Spleen (tissue), 11 donors: ENCODE data around the gene ZBTB7C. TPM values are rescaled to one million over a fixed set of nuclear protein-coding genes. Genes with fewer than 3 reads are reported as not detected.

Experiments used
- DNase-seq: peaks from one replicate; pipeline ENCODE4 v3.0.0-alpha.2; 2020
- H3K27ac ChIP-seq, 8 donors: fragments of 200-600 bp; sonication (generic) in 7 of 8; 1 replicate in 4 of 8; 2 replicates in 4 of 8; pipeline versions ENCODE4 v1.5.0 to v1.8.0; 2016 to 2021; ENCODE audit warnings: inconsistent platforms in 4 of 8, mild to moderate bottlenecking in 4 of 8, moderate library complexity in 1 of 8
- H3K27me3 ChIP-seq, 7 donors: fragments of 200-600 bp; sonication (generic) in 6 of 7; replicated peaks in 1 of 7; 1 replicate in 4 of 7; 2 replicates in 3 of 7; pipeline versions ENCODE4 v1.5.0 to v1.8.0; 2016 to 2021; ENCODE audit warnings: inconsistent platforms in 3 of 7, mild to moderate bottlenecking in 1 of 7
- H3K36me3 ChIP-seq, 6 donors: fragments of 200-600 bp; sonication (generic) in 5 of 6; 1 replicate in 4 of 6; 2 replicates in 2 of 6; pipeline versions ENCODE4 v1.5.0 to v1.8.0; 2016 to 2021; ENCODE audit warnings: inconsistent platforms in 2 of 6
- H3K4me1 ChIP-seq, 6 donors: fragments of 200-600 bp; sonication (generic) in 5 of 6; 1 replicate in 3 of 6; 2 replicates in 3 of 6; pipeline versions ENCODE4 v1.5.0 to v1.8.0; 2016 to 2021; ENCODE audit warnings: inconsistent platforms in 3 of 6
- H3K4me3 ChIP-seq, 8 donors: fragments of 200-600 bp; sonication (generic) in 7 of 8; 1 replicate in 4 of 8; 2 replicates in 4 of 8; pipeline versions ENCODE4 v1.5.0 to v1.8.0; 2016 to 2021; ENCODE audit warnings: inconsistent platforms in 4 of 8, mild to moderate bottlenecking in 4 of 8, moderate library complexity in 2 of 8
- H3K9me3 ChIP-seq, 8 donors: fragments of 200-600 bp; sonication (generic) in 7 of 8; 1 replicate in 4 of 8; 2 replicates in 4 of 8; pipeline versions ENCODE4 v1.5.0 to v1.8.0; 2016 to 2021; ENCODE audit warnings: inconsistent platforms in 4 of 8
- CTCF ChIP-seq, 11 experiments: fragments of 200-600 bp in 7 of 11; fragments of 450-650 bp in 4 of 11; sonication (generic) in 4 of 11; IDR thresholded peaks in 8 of 11; conservative IDR thresholded peaks in 3 of 11; 1 replicate in 7 of 11; 2 replicates in 4 of 11; pipeline versions ENCODE4 v1.4.0 to v1.8.0; 2016 to 2021; ENCODE audit warnings: antibody characterized with exemption in 11 of 11, inconsistent platforms in 4 of 11, mild to moderate bottlenecking in 1 of 11
- POLR2A ChIP-seq, 3 donors: fragments of 450-650 bp; IDR thresholded peaks; one replicate each; pipeline ENCODE4 v1.5.1; 2017; ENCODE audit warnings: antibody characterized with exemption in 3 of 3, mild to moderate bottlenecking in 1 of 3
- POLR2AphosphoS5 ChIP-seq, 3 donors: sonication (generic); formaldehyde crosslinking; IDR thresholded peaks; one replicate each; pipeline ENCODE4 v1.5.1; 2017; ENCODE audit warnings: antibody characterized with exemption in 3 of 3
- WGBS, 5 donors: extraction: QIAGEN DNeasy Blood & Tissue Kit in 3 of 5; methylation state at CpG; one replicate each; pipeline versions ENCODE4 v1.1.5 to v1.1.7; 2013 to 2018; 5-methylcytosine and 5-hydroxymethylcytosine counted together
- intact Hi-C: fragments of 100-400 bp; cut with DNase I; formaldehyde crosslinking; loops from one replicate; pipeline ENCODE4 v1.15.0; 2023; ENCODE audit warnings: low total_unique reads
- polyA plus RNA-seq, 3 donors: library from polyadenylated mRNA; stranded (reverse); fragments of 200-250 nt; gene quantifications; one replicate each; pipeline ENCODE4 v1.2.1, GENCODE V29; 2013
- total RNA-seq, 7 donors: library from RNA; depleted of rRNA in 3 of 7; stranded (reverse); fragments of >200 nt in 3 of 7; fragmentation: NEBNext Ultra II Directional in 4 of 7; extraction: Animal tissue kit (Norgen Biotek cat#: 25700) in 4 of 7; gene quantifications; one replicate each; pipeline versions ENCODE4 v1.1.0 to v1.2.1, GENCODE V29; 2016 to 2021
- donor health status: healthy with polysubstance abuse.
- donor health status: DM: no; HTN: no; CAD: no; lungs with moderate emphysema.
- donor health status: DM: no; HTN: no; CAD: no.
- donor health status: Bipolar disorder and iron deficiency.
- donor health status: healthy.
- donor health status: DM: no; HTN: no; CAD: no.
- donor health status: DM: yes; HTN: yes; CAD: no.

ZBTB7C gene
- total and polyA plus RNA-seq, 10 donors = 1.00 to 64.2 (median 18.8) TPM

DNA sequence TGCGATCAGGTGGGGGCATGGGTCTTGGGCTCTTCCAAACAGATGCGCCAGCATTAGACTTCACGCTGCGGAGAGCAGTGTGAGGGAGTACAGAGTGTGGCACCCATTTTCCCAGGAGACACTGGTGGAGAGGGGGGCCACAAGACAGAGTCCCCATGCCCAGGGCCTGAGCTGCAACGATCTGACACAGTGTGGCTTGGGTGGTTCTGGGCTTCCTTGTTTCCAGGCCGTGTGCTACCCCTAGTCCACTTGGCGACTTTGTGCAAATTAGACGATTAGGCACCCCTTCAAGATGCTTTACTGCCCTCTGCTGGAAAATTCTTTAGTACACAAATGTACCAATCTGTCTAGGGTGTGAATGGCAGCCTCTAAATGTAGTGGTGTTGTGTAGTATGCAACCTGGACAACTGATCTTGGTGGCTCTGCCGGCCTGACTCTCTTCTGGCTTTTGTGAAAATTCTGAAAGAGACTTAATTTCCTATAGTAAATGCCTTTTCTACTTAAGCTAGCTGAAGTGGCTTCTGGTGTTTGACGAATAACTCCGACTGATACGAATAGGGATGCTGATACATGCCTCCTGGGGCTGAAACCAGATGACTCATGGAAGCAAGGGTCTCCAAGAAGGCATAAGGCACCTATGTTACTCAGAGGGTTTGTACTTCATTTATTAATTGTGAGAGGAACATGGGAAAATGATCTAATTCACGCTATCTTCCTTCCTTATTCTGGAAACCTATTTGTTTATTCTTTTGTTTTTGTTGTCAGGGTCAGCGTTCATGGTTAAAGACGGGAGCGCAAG is 386.5 kb downstream of the ZBTB7C start:
- Histone ChIP-seq H3K27me3 (peaks cover 0 to 33% (median 0%) of the 10 kb centered on the region in 7 donors), H3K36me3 (no peaks in the 10 kb centered on the region), H3K4me1 (peaks cover 5 to 66% (median 34%) of the 10 kb centered on the region in 6 donors), H3K9me3 (no peaks in the 10 kb centered on the region), H3K4me3 (no peak overlapping the region), H3K27ac (peak overlapping the region in 5 of 8 donors; percentile 55 to 71 (median 68))
- no peak for DNase-seq
- WGBS, 5 donors = 52 to 63% (median 61%) methylated on average over 12 to 16 of the region's 16 CpGs
- intact Hi-C loops = loop anchor here (5.0 kb wide), 1 partner anchor 250 kb away; no protein-coding TSS in a partner anchor
- no peak for TF ChIP-seq POLR2A (IDR thresholded peaks at IDR 0.05)
- TF ChIP-seq CTCF (IDR thresholded peaks at IDR 0.05 in 8 of 11, conservative IDR thresholded peaks at IDR 0.05 in 3 of 11) = peak in 10 of 11 experiments; percentile 11 to 68 (median 52)

DNA sequence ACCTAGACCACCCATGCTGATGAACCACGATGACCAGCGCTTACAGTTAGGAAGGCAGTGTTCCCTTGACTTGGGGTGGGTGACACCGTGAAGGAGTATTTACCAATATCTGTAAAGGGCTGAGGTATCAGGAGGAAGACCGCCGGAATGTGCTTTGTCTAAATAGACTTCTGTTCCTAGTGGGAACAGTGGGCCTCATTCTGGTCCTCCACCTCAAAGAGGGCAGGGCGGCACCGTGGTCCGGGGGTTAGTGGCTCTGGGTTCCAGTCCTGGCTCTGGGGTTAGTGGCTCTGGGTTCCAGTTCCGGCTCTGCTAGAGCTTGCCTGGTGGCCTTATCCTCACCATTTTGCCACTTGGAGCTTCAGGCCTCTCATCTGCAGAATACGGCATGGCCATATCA is 387.2 kb downstream of the ZBTB7C start:
- H3K27me3 ChIP-seq = peaks cover 0 to 39% (median 0%) of the 10 kb centered on the region in 7 donors
- 87 to 96% (median 92%) methylated on average over 10 of the region's 10 CpGs for WGBS, 5 donors
- no peak for TF ChIP-seq POLR2A (IDR thresholded peaks at IDR 0.05)
- TF ChIP-seq CTCF (IDR thresholded peaks at IDR 0.05 in 8 of 11, conservative IDR thresholded peaks at IDR 0.05 in 3 of 11) = no peak
- TF ChIP-seq POLR2AphosphoS5 (IDR thresholded peaks at IDR 0.05) = no peak
- H3K4me3 ChIP-seq = no peak overlapping the region
- intact Hi-C loops = loop anchor here (5.0 kb wide), 1 partner anchor 250 kb away; no protein-coding TSS in a partner anchor
- DNase-seq = no peak
- H3K36me3 ChIP-seq = no peaks in the 10 kb centered on the region
- no peaks in the 10 kb centered on the region for H3K9me3 ChIP-seq
- H3K4me1 ChIP-seq = peaks cover 5 to 59% (median 27%) of the 10 kb centered on the region in 6 donors
- H3K27ac ChIP-seq = no peak overlapping the region

- WGBS, 5 donors = 51 to 56% (median 52%) methylated on average over 5 of the region's 5 CpGs
- H3K4me3 ChIP-seq = no peak overlapping the region
- peaks cover 0 to 39% (median 0%) of the 10 kb centered on the region in 7 donors for H3K27me3 ChIP-seq
- H3K36me3 ChIP-seq = no peaks in the 10 kb centered on the region
- no peak overlapping the region for H3K27ac ChIP-seq
- peaks cover 4 to 53% (median 21%) of the 10 kb centered on the region in 6 donors for H3K4me1 ChIP-seq
- TF ChIP-seq POLR2A (IDR thresholded peaks at IDR 0.05) (no peak), POLR2AphosphoS5 (IDR thresholded peaks at IDR 0.05) (no peak), CTCF (IDR thresholded peaks at IDR 0.05 in 8 of 11, conservative IDR thresholded peaks at IDR 0.05 in 3 of 11) (no peak)
- no peak for DNase-seq
- H3K9me3 ChIP-seq = no peaks in the 10 kb centered on the region
- intact Hi-C loops = loop anchor here (5.0 kb wide), 1 partner anchor 249 kb away; no protein-coding TSS in a partner anchor
Observed at GRCh38 chr18:48021273-48021914, 387.8 kb downstream of the ZBTB7C start.
